ENCODE results near the gene ABLIM2.

Gene ABLIM2

DNA sequence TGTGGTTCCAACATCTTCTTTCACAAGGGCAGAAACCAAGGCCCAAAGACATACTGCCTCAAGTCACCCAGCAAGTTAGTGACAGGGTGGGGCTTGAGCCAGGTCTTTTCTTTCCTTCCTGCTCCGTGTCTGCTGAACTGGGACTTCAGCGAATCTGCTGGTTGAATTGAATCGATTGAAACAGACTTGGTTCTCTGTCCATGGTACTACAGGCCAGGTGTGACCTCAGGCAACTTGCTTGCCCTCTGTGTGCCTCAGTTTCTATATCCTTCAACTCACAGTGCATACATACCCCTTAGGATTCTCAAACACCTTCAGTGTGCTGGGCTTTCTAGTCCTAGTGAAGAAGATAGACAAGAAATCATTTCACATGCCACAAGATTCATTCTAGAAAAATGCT is 2.0 kb upstream of the ABLIM2 start:
- TF ChIP-seq, protein P1, sequence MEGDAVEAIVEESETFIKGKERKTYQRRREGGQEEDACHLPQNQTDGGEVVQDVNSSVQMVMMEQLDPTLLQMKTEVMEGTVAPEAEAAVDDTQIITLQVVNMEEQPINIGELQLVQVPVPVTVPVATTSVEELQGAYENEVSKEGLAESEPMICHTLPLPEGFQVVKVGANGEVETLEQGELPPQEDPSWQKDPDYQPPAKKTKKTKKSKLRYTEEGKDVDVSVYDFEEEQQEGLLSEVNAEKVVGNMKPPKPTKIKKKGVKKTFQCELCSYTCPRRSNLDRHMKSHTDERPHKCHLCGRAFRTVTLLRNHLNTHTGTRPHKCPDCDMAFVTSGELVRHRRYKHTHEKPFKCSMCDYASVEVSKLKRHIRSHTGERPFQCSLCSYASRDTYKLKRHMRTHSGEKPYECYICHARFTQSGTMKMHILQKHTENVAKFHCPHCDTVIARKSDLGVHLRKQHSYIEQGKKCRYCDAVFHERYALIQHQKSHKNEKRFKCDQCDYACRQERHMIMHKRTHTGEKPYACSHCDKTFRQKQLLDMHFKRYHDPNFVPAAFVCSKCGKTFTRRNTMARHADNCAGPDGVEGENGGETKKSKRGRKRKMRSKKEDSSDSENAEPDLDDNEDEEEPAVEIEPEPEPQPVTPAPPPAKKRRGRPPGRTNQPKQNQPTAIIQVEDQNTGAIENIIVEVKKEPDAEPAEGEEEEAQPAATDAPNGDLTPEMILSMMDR (conservative IDR thresholded peaks at IDR 0.05; ENCODE audit: control insufficient read depth, insufficient read depth, low read depth, low read length): no peak
- H3K4me3 ChIP-seq (ENCODE audit: control insufficient read depth, low read depth, low read length): no peak overlapping the region
- DNase-seq (ENCODE audit: low read depth): no peak

- DNase-seq (ENCODE audit: low read depth): no peak
- TF ChIP-seq, protein P1 (conservative IDR thresholded peaks at IDR 0.05; ENCODE audit: control insufficient read depth, insufficient read depth, low read depth, low read length): no peak
Measured at GRCh38 chr4:8160233-8160560, 1.6 kb upstream of the ABLIM2 start.

GRCh38 chr4:8159537-8160232 is 1.1 kb upstream of the ABLIM2 start:
- peak overlapping the region; percentile 71 for H3K4me3 ChIP-seq (ENCODE audit: control insufficient read depth, low read depth, low read length)
- TF ChIP-seq, protein P1 (conservative IDR thresholded peaks at IDR 0.05; ENCODE audit: control insufficient read depth, insufficient read depth, low read depth, low read length): no peak
- DNase-seq (ENCODE audit: low read depth): no peak

More at GRCh38 chr4:8160233-8160560, 1.6 kb upstream of the ABLIM2 start:
- H3K4me3 ChIP-seq (ENCODE audit: control insufficient read depth, low read depth, low read length): no peak overlapping the region

DNA sequence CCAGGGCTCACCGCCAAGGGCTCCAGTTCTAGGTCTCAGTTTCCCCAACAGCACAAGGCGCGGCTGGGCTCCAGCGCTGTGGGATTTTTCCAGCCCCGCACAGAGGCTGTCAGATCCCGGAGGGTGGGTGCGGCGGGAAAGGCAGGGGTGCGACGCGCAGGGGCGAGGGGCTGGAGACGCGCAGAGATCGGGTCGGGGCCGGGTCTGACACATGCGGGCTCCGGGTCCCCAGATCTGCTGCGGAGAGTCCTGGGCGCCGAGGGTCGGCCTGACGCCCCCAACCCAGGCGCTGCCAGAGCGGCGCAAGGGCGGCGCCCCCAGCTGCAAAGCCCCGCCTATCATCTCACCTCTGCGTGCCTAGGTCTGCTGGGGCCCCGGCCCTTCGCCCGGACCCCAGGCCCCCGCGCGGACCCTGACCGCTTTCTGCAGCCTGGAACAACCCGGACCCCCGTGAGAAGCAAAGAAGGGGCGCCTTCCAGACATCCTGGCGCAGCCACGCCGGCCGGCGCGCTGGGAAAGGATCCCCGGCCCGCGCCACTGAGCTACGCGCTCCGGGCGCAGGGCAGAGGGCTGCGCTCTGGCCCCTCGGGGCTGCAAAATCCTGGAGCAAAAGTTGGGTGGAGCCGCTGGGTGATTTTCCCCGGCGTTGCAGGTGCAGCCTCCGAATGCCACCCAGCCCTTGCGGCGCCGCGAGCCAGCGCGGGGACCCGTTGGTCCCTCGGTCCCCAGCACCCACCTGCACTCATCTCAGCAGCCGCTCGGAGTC is 486 bp downstream of the ABLIM2 start:
- no peak for DNase-seq (ENCODE audit: low read depth)

GRCh38 chr4:8157496-8157895 is 1.1 kb downstream of the ABLIM2 start:
- no peak for DNase-seq (ENCODE audit: low read depth)
- no peak overlapping the region for H3K4me3 ChIP-seq (ENCODE audit: control insufficient read depth, low read depth, low read length)
- TF ChIP-seq, protein P1 (conservative IDR thresholded peaks at IDR 0.05; ENCODE audit: control insufficient read depth, insufficient read depth, low read depth, low read length): no peak

More for the DNA sequence above, 486 bp downstream of the ABLIM2 start:
- TF ChIP-seq, protein P1 (conservative IDR thresholded peaks at IDR 0.05; ENCODE audit: control insufficient read depth, insufficient read depth, low read depth, low read length): no peak
- H3K4me3 ChIP-seq (ENCODE audit: control insufficient read depth, low read depth, low read length): peak overlapping the region; percentile 25

DNA sequence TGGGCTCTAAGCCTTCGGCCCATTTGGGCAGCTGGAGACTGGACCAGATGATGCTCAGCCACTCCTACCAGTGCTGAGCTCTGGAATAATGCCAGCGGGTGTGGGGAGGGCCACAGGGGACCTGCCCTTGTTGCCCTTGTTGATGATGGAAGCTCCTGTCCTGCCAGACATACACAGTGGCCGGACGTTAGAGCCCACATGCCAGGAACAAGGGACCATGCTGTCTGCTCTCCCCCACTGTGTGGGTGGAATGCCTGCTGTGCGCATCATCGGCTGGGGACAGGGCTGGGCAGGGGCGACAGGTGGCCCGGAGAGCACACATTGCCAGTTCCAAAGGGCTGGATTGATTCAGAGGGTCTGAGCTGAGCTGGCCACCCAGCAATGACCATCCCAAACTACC is 2.0 kb downstream of the ABLIM2 start:
- DNase-seq (ENCODE audit: low read depth): peak; percentile 12
- TF ChIP-seq, protein P1 (conservative IDR thresholded peaks at IDR 0.05; ENCODE audit: control insufficient read depth, insufficient read depth, low read depth, low read length): no peak
- H3K4me3 ChIP-seq (ENCODE audit: control insufficient read depth, low read depth, low read length): no peak overlapping the region

All from fibroblast of mammary gland (primary cell).